Hindlimb muscle (tissue), 1 donor: ENCODE measurements around the gene FBXL13. TPM values are rescaled to one million over a fixed set of nuclear protein-coding genes. Genes with fewer than 3 reads are reported as not detected.
"Not testable (repeated sequence)": the region's sequence is repeated elsewhere in the genome, so short reads cannot be mapped to it uniquely, and the experiment has no call there.

Experiments
- DNase-seq: peaks from one replicate; pipeline ENCODE4 v3.0.0-alpha.2; 2013
- polyA plus RNA-seq: library from polyadenylated mRNA; unstranded; fragments of 120-200 nt; gene quantifications from one replicate; pipeline ENCODE4 v1.2.1, GENCODE V29; 2013; ENCODE audit not compliant: insufficient read length

FBXL13 gene
- polyA plus RNA-seq, 1 donor = 0.76 TPM

GRCh38 chr7:102843850-102844249, 230.7 kb downstream of the FBXL13 start:
- no peak for DNase-seq

DNA sequence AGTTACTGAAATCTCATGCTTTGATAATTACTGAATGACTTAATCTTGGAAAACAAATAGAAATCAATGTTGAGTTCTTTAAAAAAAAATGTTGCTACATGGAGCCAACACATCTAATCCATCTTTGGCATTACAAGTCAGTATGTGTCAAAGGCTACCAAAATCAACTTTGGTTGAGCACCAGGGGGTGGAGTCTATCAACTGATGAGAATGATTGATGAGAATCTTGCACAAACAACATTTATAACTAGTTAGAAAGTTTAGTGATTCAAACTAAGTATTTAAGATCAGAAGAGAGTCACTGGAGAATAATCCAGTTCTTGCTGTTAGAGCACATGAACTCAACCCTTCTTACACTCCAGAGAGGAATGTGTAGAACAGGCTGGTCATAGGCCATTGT, 232.3 kb downstream of the FBXL13 start:
- DNase-seq = no peak

DNA sequence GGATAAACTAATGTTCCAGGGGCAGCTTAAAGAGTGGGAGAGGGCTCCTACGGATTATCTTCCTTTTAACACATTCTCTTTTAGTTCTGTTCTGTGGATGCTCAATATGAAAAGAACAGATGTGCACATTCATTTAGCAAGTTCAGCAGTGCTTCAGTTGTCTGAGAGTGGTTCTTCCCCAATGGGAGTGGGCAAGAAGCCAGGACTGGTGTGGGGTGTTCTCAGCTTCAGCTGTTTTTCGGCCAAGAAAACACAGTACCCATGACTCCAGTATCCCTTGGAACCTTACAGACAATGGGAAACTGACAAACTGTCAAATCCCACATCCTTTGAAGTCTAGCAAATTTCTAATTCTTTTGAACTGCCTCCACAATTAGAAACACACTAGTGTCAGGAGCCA, 233.3 kb downstream of the FBXL13 start:
- DNase-seq = no peak

GRCh38 chr7:102840404-102840803, 234.2 kb downstream of the FBXL13 start:
- no peak for DNase-seq

GRCh38 chr7:102838572-102839101, 236.0 kb downstream of the FBXL13 start:
- not testable (repeated sequence) for DNase-seq

GRCh38 chr7:102837802-102838201, 236.8 kb downstream of the FBXL13 start:
- no peak for DNase-seq

DNA sequence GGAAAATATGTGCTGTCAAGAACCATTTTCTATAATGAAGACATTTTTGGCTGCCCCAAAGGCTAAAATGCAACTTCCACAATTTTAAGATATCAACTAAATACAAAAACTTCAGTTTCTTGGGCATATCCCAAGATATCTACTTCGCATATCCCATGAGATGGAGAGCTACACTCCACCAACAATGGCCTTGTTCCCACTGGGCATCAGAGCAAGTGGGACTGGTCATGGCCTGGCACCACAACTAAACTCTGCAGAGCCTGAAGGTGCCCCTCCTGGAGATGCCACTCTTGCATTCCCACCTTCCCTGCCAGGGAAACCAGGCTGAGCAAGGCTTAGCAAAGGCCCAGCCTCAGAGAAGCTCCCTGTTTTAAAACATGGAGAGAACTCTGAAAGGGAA, 237.6 kb downstream of the FBXL13 start:
- no peak for DNase-seq

- DNase-seq = no peak
These were observed 238.2 kb downstream of the FBXL13 start for GRCh38 chr7:102836191-102836919.

- no peak for DNase-seq
These were observed 239.6 kb downstream of the FBXL13 start for GRCh38 chr7:102834999-102835398.

DNA sequence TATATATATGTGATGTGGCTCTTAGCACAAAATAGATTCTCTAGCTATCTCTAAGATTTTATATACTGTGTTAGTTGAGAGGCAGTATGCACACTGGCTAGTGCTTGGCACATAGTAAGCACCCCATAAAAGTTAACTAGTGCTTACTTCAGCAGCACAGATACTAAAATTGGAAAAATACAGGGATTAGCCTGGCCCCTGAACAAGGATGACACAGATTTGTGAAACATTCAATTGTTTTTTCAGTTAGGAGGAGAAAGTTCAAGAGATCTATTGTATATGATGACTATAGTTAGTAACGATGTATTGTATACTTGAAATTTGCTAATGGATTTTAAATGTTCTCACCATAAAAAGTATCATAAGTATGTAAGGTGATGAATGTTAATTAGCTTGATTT, 240.1 kb downstream of the FBXL13 start:
- DNase-seq = no peak

- no peak for DNase-seq
These were observed 241.3 kb downstream of the FBXL13 start for GRCh38 chr7:102833343-102833742.

DNA sequence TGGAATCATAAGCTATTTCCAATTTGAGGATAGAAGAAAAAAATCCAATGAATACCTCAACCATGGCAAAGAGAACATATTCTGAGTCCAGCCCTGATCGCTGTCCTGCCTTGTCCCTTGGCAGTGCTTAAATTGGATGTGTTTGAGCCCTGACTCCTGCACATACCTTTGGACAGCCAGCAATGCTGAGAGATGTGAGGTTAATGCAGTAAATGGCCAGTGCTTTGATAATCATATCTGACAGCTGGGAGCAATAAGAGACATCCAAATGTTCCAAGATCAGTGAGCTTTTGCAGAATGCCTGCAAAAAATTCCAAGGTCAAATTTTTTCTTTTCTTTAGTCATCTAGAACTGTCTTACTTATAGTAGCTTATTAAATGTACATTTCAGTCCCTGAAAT, 241.9 kb downstream of the FBXL13 start:
- no peak for DNase-seq

GRCh38 chr7:102830197-102830596, 244.4 kb downstream of the FBXL13 start:
- DNase-seq = no peak

GRCh38 chr7:102829075-102829474, 245.5 kb downstream of the FBXL13 start:
- no peak for DNase-seq

DNA sequence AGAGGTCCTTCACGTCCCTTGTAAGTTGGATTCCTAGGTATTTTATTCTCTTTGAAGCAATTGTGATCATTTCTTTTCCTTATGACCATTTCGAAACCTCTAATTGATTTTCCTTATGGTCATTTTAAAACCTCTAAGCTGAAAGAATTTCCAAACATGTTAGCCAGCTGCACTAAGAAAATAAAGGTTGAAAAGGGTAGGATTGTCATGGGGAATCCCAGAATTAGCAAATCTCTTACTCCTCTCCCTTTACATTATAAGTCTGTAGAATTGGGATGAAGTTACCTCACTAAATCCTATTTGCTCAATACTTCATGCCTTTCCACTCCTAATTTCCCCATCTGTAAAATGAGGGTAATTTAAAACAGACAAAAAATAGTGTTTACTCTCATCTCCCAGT, 246.3 kb downstream of the FBXL13 start:
- peak; percentile 41 for DNase-seq

- no peak for DNase-seq
These were observed 251.0 kb downstream of the FBXL13 start for GRCh38 chr7:102823390-102824119.

- no peak for DNase-seq
These were observed 252.4 kb downstream of the FBXL13 start for GRCh38 chr7:102821994-102822747.

- no peak for DNase-seq
These were observed 255.4 kb downstream of the FBXL13 start for GRCh38 chr7:102819151-102819550.

DNA sequence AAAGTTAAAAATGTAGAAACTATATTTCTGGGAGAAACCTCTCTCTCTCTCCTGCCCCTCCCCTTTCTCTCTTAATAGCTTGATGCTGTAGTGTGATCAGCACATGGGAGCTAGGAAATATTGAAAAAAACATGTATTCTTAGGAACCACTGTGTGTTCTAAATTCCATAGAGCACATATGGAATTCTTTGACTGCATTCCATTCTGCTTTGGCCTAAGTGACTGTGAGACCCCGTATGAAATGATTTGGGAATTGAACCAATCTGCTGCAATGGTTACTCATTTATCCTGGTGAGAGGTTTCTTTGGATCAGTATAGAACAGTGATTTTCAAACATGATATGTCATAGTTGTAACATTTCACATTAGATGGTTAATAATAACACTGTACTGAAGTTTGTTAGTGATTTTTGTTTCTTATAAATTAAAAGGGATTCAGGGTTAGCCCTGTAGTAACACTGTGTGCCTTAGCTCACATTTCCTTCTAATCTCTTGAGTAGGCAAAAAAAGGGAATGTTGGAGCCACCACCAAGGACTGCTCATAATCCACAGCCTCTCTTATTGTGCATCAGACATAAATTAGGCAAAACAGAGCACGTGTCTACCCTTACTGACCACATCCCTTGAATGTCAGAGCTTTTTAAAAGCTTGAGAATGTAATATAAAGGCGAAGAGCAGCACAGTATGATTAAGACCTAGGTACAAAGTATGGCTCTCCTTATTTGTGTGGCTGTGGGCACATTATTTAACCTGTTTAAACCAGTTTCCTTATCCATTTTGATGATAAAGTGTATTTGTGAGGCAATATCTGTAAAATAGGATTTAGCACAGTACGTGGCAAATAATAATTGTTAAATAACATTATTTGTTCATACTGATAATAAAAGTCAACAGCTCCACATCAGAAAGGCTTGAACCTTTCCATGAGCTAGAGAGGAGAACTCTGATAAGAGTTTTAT, 256.7 kb downstream of the FBXL13 start:
- DNase-seq = no peak

- no peak for DNase-seq
These were observed 260.5 kb downstream of the FBXL13 start for GRCh38 chr7:102814025-102814471.

DNA sequence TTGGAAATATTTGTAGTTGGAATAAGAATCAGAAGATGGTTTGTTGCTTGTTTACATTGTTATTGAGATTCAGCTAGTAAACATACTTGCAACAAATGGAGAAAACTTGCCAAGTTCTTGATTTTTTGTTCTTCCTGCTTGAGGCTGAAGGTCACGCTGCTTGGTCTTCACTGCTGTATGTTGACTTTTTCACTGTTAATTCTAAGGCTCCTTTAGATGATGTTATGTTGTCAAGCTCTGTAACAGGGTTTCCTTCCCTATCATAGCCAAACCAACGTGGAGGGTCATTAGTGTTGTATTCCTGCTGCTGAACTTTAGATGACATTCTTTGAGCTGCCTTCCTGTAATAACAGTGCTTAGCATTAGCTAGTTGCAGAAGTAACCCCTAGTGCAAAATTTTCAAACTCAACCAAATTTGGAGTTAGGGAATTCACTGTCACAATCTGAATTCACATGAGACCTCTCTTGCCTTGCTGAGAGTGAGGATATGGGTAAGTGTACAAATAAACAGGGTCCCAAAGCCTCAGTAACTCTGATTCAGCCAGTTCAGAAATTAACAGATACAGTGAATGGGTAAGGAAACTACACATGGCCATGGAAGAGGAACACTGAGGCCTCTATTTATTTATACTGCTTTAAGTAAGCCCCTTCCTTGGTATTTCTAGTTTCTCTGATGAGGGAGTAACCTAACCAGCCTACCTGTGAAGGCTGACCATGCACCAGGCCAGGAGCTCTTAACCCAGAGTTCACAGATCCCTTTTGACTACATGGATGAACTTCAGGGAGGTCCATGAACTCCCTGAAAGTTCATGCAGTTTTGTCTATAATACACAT, 261.2 kb downstream of the FBXL13 start:
- DNase-seq = no peak
